ENCODE results near the gene CTAGE4.
"Not testable (repeated sequence)": the region's sequence is repeated elsewhere in the genome, so short reads cannot be mapped to it uniquely, and the experiment has no call there.

The CTAGE4 gene, protein sequence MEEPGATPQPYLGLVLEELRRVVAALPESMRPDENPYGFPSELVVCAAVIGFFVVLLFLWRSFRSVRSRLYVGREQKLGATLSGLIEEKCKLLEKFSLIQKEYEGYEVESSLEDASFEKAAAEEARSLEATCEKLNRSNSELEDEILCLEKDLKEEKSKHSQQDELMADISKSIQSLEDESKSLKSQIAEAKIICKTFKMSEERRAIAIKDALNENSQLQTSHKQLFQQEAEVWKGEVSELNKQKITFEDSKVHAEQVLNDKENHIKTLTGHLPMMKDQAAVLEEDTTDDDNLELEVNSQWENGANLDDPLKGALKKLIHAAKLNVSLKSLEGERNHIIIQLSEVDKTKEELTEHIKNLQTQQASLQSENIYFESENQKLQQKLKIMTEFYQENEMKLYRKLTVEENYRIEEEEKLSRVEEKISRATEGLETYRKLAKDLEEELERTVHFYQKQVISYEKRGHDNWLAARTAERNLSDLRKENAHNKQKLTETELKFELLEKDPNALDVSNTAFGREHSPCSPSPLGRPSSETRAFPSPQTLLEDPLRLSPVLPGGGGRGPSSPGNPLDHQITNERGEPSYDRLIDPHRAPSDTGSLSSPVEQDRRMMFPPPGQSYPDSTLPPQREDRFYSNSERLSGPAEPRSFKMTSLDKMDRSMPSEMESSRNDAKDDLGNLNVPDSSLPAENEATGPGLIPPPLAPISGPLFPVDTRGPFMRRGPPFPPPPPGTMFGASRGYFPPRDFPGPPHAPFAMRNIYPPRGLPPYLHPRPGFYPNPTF

DNA sequence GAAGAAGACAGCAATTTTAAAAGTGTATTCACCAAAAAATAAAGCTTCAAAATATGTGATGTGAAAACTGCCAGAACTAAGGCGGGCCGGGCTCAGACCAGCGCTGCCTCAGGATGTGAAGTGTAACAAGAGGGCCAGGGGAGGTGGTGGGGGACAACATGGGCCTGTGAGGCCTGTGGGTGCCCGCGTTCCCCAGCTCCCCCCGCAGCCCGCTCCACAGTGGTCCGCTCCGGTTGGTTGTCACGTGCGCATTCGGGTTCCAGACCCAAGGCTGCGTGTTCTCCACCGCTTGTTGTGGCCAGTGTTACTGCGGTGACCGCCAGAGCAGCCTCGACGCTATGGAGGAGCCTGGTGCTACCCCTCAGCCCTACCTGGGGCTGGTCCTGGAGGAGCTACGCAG lies at the start of gene CTAGE4:
Gene CTAGE4 (plus strand): TSS at position 301 of the 400 bp plus-strand sequence. CDS start 38 bp downstream, at position 339.
- DNase-seq = not testable (repeated sequence)

DNA sequence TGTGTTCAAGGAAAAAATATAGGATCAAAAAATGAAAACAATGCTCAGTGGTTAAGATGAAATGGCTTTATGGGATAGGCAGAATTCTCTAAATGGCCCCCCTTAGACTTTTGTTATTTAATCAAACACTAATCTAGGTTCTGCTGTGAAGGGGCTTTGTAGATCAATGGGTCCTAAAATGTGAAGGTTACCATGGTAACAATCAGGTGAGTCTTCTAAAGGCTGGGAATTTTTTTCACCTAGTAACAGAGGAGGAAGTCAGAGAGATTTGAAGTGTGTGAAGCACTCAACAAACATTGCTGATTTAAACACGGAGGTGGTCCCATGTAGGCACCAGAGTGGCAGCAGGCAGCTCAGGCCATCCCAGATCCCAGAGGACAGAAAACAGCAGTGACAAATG lies 49.1 kb upstream of the CTAGE4 start:
- no peak for DNase-seq

DNA sequence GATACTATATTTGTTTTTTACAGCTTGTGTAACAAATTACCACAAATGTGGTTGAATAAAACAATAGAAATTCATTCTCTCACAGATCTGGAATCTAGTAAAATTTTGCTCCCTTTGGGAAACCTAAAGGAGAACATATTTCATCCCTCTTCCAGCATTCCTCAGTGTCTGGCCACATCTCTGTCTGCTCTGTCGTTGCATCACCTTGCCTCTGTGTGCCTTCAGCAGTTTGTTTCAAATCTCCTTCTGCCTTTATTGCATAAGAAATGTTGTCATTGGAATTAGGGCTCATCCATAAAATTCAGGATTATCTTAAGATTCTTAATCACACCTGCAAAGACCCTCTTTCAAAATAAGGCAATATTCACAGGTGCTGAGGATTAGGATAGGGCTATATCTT lies 45.8 kb upstream of the CTAGE4 start:
- DNase-seq = no peak

DNA sequence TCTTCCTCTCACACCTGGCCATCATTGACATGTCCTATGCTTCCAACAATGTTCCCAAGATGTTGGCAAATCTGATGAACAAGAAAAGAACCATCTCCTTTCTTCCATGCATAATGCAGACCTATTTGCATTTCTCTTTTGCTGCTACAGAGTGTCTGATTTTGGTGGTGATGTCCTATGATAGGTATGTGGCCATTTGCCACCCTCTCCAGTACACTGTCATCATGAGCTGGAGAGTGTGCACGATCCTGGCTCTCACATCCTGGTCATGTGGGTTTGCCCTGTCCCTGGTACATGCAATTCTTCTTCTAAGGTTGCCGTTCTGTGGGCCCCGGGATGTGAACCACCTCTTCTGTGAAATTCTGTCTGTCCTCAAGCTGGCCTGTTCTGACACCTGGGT lies 41.1 kb upstream of the CTAGE4 start:
- no peak for DNase-seq

DNA sequence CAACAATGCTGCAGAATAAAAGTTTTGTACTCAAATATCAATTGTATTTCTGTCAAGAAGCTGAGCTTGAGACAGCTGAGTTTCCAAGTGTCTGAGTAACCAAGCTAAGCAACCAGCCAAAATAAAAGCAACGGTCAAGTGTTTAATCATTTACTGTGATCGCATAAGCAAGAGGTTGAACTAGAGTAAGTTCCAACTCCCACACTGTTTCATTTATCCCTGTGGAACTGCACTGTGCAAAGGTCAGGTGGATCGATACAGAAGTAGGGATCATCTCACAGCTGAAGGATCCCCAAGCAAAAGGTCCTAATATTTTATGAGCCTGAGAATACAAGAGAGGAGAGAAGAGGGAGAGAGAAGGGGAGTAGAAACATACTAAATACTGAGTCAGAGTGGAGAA lies 38.8 kb upstream of the CTAGE4 start:
- DNase-seq = no peak

DNA sequence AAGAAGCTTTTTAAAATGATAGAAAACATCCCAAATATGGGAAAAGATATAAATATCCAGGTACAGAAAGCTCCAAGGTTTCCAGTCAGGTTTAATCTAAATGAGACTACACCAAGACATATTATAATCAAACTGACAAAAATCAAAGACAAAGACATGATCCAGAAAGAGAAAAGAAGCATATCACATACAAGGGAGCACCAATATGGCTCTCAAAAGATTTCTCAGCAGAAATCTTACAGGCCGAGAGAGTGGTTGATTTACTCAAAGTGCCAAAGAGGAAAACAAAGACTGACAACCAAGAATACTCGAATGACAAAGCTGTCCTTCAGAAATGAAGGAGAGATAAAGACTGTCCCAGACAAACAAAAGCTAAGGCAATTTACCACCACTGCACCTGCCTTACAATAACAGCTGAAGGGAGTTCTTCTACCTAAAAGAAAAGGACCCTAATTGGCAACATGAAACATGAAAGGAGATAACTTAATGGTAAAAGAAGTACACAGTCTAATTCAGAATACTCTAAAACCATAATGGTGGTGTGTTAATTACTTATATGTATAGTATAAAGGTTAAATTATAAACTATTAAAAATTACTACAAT lies 34.9 kb upstream of the CTAGE4 start:
- no peak for DNase-seq

DNA sequence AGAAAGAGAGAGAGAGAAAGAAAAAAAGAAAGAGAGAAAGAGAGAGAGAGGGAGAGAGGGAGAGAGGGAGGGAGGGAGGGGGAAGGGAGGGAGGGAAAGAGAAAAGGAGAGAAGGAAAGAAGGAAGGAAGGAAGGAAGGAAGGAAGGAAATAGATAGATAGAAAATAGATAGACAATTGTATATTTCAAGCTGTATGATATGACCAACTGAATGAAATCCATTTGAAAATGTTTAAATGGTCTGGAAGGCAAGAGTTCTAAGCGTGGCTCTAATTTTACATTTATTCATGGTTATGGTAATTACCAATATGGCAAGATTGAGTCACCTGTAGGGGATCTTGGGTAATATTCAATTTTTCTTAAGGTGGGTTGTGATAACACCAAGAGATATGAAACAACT lies 24.4 kb upstream of the CTAGE4 start:
- DNase-seq = no peak

DNA sequence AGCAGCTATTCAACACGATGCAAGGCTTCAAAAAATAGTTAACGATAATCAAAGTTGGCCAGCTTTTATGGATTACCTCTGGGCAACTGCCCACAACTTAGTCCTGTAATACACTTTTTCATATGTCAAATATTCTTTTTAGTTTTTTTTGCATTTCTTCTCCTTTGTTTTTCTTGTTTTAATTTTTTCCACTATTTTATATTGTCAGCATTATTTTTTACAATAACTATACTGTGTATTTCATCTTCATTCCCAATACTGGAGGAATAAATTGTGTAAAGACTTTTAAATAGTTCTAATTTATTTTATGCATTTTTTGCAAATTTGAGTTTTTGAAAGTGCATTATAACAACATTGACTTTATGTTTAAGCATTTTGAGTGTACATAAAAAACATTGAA lies 18.5 kb upstream of the CTAGE4 start:
- no peak for DNase-seq

DNA sequence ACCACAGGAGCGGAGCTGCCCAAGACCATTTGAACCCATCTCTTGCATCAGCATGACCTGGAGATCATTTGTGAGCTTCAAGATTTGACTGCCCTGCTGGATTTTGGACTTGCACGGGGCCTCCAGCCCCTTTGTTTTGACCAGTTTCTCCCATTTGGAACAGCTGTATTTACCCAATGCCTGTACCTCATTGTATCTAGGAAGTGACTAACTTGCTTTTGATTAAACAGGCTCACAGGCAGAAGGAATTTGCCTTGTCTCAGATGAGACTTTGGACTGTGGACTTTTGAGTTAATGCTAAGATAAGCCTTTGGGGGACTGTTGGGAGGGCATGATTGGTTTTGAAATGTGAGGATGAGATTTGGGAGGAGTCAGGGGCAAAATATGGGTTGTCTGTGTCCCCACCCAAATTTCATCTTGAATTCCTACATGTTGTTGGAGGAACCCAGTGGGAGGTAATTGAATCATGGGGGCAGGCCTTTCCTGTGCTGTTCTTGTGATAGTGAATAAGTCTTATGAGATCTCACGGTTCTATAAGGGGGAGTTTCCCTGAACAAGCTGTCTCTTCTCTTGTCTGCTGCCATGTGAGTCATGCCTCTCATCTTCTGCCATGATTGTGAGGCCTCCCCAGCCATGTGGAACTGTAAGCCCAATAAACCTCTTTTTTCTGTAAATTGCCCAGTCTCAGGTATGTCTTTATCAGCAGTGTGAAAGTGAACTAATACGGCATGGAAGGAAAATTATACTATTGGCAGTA lies 11.5 kb upstream of the CTAGE4 start:
- DNase-seq = not testable (repeated sequence)

DNA sequence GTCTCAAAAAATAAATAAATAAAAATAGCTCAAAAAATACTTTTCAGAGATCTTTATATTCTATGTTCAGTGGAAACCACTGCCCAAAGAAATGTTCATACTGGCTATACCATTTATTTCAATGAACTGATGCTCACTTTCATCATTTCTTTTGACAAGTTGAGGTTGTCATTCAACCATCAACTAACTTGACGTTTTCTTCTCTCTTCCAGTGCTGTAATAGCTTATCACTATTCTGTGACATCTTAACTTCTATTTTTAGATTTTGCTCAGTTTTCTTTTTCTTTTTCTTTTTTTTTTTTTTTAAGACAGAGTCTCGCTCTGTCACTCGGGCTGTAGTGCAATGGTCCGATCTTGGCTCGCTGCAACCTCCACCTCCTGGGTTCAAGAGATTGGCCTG lies 8.7 kb upstream of the CTAGE4 start:
- DNase-seq = no peak

DNA sequence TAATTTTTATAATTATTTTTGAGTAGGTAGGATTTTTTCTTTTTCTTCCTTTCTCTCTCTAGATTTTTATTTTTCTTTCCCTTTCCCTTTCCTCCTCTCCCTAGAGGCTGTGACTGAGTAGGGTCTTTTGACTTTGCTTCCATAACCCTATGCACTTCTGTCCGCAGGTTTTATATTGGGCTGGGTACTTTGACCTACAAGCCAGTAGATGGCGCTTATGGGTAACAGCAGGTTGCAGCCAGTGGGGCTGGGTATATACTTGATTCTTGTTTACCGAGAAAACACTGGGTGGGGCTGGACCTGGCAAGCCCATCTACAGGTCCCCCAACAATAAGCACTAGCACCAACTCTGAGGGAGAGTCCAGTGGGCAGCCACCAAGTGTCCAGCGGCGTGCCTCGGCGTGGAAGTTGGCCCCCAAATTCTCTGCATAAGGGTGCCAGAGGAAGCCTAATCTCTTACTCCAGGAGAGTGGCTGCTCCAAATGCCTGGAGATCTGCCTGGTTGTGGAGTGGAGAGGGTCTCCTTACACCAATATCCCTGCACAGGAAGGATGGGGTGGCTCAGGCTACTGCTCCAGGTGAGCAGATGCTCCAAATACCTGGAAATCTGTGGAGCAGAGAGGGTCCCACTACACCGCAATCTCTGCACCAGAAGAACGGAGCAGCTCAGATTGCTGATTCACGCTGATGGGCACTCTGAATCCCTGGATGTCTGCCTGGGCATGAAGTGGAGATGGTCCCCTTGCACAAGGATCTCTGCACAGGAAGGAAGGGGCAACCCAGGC lies 4.7 kb upstream of the CTAGE4 start:
- peak in 1 of 2 experiments; percentile 4 for DNase-seq

DNA sequence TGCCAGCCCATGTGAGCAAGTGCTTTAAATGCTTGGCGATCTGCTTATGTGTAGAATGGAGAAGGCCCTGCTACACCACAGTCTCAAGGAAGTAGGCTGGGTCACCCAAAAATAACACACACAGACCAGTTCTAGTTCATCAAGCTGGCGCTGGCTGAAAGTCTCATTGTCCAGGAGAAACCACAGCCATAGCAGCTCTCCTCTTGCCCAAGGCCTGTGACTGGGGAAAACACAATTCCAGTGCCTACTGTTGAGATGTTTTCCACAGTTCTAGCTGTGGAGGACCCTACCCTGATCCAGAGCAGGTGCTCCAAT lies 4.1 kb upstream of the CTAGE4 start:
- DNase-seq = not testable (repeated sequence)

DNA sequence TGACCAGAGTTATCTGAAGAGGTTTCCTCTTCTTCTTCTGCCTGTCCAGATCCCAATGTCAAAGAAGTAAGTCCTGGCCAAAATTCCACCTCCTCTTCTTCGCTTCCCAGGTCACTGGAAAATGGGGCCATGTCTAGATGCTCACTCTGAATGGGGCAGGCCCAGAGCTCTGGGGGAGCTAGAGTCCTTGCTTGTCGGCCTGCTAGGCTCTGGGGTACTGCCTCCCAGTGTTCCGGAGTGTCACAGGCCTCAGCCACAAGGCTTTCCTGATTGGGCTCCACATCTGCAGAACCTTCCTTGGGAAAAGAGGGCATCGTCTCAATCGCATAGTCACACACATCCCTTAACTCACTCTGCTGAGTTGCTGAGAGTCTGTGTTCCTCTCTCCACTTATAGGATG lies 4.6 kb downstream of the CTAGE4 start:
- not testable (repeated sequence) for DNase-seq

DNA sequence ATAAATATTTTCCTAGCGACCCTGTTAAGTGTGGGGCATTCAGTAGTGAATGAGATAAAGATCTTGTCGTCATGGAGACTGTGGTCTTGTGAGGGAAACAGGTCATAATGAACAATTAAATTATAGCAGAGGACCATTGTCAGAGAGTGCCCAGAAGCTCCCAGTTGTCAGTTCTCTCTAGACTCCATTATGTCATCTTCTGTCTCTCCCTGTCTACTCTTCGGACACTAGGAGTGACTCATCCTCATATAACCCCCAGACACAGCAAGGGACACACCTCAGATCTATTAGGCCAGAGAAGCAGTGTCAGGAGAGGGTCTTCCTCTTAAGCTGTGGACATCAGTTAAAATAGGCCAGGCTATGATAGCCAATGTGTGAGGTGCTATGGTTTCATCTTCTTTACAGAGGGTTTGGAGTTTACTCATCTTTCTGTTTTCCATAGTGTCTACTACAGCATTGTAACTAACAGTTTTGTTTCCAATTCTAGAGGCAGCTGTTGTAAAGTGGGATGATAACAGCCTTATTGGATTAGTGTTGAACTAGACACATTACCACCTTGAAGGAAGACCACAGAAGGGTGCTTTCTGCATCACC lies 5.4 kb downstream of the CTAGE4 start:
- DNase-seq = not testable (repeated sequence)

DNA sequence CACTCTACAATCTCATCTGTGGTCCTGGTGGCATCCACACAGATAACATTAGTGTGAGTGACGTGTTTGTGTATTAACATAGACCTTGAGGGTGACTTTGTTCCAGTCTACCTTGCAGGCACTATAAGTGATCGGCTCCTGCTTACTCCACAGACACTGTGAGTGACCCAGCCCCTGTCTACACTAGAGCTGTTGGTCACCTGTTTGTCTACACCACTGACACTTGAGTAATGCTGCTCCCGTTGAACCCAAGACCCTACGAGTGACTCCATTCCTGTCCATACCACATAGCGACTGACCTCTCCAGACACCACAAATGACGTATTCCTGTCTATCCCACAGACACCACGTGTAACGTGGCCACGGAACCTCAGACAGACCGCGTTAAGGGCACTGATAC lies 10.5 kb downstream of the CTAGE4 start:
- DNase-seq = not testable (repeated sequence)

DNA sequence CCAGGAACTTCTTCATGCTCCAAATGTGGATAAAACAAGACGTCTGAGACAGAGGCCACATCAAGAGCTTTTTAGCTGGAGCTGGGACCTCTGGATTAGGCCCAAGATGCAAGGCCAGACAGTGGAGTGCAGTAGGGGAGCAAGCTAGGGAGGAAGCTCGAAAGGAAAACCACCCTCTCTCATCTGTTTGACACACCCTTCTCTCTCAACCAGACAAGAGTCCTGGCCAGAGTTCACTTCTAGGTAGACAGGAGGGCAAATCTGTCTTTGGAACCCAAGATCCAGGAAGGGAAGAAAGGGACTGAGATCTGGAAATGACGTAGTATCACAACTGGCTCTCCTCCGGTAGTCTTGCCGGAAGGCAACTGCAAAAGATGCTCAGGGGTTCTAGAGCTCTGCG lies 11.2 kb downstream of the CTAGE4 start:
- DNase-seq = not testable (repeated sequence)

DNA sequence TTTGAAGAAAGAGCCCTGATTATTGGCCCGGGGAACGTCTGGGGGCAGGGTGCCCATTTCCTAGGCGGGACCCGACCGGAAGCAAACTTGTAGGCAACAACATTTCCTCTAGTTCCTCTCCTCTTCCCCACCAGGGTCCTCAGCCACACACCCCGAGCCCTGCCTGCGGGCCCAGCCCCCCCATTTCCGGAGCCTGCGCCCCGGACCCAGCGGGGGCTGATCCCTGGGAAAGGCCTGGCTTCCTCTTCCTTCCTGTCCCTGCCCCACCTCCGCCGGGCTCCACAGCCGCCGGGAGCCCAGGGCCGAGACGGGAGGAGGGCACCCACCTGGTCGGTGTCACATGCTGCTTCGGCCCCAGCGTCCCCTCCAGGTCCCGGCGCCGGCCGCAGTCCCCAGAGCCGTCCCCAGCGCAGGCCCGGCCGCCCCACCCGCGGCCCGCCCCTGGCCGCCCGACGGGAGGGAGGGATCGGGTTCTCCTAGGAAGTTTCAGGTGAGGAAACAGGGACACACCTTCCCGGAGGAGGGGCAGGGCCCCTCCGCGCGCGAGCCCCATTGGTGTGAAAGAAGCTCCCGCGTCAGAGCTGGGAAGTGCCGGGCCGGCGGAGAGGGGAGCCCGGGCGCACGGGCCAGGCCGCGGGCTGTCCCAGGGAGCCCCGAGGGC lies 12.1 kb downstream of the CTAGE4 start, which contains the start of gene ARHGEF35:
Gene ARHGEF35 (minus strand): TSS at position 622 of the 661 bp plus-strand sequence. CDS start 7,450 bp downstream, outside the sequence.
- not testable (repeated sequence) for DNase-seq

DNA sequence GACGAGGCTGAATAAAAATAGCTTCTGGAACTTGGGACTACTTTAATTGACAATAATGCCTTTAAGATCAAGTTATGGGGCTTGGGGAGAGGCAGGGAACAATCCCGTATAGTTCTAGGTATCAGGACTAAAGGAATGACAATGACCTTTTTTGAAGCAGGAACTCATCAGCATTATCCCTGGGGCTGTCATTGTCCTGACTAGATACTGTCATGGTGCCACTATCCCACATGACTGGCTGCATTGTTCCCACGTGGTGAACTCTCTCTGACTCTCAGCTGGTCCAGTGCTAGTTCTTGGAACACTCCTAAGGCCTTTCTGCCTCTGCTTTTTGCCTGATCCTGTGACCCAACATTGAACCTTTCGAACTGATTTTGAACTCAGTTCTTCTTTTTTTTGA lies 15.7 kb downstream of the CTAGE4 start:
- DNase-seq = not testable (repeated sequence)

DNA sequence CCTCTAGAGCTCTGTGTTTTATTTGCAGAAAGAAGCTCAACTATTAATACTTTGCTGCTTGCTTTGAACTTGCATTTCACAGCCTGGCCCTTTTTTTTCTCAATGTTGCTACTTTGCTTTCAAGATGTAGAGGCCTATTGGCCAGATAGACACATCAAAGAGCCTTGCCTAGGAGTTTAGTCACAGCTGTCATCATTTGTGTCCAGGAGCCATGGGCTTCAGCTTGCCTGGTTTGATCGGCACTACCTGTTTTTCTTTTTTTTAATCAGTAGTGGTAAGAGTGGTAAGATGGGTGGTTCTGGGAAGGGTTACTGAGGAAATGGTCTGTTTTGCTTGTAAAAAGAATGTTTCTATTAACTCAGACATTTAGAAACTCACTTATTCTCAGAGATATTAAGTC lies 18.7 kb downstream of the CTAGE4 start:
- DNase-seq = not testable (repeated sequence)

DNA sequence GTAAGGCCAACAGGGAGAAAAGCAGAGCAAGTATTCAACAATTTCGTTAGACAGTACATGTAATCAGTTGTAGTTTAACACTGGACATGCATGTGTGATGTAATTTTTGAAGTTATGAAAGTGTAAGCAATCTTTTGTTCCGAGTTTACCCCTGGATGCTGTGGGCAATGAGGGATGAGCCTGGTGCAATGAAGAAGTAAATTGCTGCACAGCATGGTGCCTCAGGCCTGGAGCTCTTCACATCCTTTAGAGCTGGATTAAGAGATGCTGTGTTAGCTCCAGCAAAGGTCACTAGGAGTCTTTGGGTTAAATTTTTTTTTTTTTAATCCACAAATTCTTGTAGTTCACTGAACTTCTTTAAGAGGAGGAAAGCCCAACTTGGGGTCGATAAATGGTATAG lies 19.8 kb downstream of the CTAGE4 start:
- not testable (repeated sequence) for DNase-seq

DNA sequence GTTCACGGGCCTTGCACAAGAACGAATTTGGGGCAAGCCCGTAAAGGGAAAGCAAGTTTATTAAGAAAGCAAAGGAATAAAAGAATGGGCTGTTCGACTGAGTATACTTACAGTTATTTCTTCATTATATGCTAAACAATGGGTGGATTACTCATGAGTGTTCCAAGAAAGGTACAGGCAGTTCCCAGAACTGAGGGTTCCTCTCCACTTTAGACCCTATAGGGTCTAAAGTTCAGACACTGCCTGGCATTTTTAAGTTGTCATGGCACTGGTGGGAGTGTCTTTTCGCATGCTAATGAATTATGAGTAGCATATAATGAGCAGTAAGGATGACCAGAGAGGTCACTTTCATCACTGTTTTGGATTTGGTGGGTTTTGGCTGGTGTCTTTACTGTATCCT lies 22.0 kb downstream of the CTAGE4 start:
- not testable (repeated sequence) for DNase-seq
